HCEC 1CT (cell line): ENCODE results near the gene ADPRM.
"Not testable (repeated sequence)": the region's sequence is repeated elsewhere in the genome, so short reads cannot be mapped to it uniquely, and the experiment has no call there.

Experiments used
- DNase-seq: peaks from one replicate; pipeline ENCODE4 v3.0.0-alpha.2; 2017

The ADPRM gene

DNA sequence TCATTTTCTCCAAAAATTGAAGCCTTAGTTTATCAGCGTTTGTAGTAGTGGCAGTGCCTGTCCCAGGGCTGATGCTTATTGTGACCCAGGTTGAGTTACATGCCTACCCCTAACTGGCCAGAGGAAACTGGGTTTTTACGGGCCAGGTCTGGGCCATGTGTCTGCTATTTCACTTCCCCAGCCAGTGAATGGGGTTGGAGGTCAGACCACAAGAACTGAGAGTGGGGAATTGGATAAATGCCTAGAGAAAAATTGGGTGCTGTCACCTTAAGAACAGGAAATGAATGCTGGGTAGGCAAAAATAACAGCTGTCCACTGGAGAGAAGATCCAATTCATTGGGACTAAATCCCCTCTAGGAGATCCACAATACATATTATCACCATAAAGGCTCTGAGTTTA lies 5.2 kb downstream of the ADPRM start:
- DNase-seq = peak; percentile 64

DNA sequence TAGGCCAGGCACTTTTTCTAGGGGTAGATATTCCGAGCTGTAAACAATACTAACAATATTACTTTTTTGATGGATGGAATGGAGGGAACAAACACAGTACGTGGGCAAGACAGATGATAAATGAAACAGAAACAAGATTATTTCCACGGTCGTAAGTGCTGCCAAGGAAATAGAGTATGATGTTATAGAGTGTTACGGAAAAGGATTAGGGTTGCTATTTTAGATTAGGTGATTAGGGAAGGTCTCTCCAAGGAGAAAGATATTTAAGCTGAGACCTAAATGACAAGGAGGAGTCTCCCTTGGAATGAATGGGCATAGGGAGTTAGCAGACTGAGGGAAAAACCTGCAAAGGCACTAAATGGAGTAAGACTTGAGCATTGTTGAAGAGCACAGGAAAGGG lies 8.3 kb downstream of the ADPRM start:
- DNase-seq = no peak

DNA sequence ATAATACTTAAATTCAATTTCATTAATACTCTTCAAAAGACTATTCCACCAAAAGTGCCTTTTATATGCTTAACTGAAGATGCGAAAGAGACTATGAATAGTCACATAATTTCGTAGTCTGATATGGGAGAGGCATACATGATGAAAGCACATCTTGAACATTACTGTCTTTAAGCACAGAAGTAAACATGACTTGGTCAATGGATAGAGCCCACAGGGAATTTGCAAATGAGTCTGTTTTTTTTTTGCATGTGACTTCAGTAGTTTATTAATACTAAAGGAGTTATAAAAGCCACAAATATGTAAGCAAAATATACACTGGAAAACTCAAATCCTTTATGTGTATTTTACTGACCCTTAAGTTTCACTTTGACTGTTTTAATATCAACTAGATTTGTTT lies 15.9 kb downstream of the ADPRM start:
- DNase-seq = peak; percentile 22

DNA sequence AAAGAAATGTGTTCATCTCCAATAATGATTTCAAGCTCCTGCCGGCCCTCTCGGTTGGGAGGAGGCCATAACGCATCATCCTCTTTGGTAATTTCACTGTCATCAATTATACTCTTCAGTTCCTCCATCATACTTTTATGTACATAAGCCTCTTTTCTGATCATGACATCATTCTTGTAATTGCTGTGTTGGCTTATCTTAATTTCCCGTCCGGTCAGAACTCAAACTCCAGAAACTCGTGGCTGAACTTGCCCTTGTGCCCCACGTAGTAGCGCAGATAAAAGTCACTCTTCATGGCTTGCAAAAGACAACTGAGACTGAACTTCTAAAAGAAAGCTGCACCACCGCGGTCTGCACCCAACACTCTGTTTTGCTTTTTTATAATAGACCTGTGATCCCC lies 18.8 kb downstream of the ADPRM start:
- no peak for DNase-seq

DNA sequence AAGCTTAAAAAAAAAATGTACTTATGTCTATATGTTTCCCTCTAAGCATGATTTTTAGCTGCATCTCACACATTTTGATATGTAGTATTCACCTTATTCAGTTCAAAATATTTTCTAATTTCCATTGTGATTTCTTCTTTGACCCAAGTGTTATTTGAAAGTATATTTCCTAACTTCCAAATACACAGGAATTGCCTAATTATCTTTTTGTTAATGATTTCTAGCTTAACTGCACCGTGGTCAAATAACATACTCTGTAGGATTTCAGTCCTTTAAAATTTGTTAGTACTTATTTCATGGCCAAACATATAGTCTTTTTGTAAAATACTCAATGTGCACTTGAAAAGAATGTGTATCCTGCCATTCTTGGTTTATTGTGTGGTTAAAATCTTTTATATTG lies 21.2 kb downstream of the ADPRM start:
- DNase-seq = no peak

DNA sequence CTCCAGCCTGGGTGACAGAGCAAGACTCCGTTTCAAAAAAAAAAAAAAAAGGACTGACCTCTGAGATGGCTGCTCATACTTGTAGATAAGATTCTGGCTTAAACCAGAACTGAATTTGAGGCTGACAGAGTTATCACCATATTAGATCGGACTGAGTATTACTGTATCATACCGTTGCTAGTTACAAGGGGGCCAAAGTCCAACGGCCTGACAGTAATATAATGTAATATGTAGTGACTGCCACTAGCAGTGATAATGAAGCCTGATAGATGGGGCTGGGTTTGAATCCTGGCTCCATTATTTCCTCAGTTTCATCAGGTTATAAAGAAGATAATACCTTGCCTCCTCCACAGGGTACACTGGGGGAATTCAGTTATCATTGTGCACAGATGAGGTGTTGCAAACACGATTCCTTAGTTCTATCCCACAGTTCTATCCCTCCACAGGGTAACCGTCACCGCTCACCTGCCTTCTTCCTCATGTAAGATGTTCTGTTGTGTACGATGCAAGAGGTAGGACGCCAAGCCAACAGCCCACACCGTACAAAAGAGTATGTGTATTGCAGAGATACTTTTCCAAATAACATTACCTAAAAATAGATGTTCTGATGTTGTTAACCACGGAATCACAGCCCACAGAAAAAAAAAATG lies 27.3 kb downstream of the ADPRM start:
- DNase-seq = no peak

DNA sequence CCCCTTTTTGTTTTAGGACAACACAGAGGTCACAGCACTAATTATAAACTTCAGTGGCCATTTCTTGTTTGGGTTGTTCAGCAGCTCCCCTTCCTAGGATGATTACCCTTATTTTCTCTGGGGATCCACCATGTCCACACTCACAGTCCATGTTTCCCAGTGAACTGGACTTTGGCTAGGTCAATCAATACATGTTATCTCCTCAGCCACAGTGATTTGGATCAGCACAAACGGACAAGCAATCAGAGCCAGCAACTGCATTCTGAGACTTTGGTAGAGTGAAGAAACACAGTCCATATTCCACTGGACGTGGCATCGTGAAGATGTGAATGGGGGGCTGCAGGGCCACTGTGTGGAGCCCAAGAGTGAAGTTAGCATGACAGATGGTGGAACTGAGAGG lies 27.9 kb downstream of the ADPRM start:
- no peak for DNase-seq

DNA sequence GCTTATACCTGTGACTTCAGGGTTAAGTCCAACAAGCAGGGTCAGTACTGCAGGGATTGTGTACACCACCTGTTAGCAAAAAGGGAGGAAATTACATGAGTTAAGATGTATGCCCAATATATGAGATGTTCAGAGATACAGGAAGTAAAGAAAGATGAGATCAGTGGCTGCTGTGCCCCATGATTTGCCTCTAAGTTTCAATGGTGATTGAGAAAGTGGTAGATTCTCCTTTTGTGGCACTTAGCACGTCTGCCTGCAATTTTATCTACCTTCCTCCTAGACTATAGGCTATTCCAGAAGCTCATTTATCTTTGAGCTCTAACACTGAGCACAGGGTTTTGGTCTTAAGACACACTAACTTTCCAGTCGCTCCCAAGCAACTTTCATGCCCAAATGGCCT lies 28.8 kb downstream of the ADPRM start:
- DNase-seq = no peak

DNA sequence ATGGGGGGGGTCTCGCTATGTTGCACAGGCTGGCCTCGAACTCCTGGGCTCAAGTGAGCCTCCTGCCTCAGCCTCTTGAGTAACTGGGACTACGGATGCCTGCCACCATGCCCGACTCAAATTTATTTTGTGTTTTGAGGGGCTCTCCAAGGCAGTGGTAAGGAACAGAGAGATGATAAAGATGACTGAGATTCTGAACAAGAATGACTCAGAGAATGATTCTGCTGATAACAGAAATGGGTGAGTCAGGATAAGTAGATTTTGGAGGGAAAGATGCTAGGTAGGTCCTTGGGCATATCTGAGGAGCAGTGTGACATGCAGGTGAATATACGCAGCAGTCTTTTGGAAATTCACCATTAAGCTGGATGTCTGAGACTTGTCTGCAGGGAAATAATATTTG lies 29.8 kb downstream of the ADPRM start:
- no peak for DNase-seq

DNA sequence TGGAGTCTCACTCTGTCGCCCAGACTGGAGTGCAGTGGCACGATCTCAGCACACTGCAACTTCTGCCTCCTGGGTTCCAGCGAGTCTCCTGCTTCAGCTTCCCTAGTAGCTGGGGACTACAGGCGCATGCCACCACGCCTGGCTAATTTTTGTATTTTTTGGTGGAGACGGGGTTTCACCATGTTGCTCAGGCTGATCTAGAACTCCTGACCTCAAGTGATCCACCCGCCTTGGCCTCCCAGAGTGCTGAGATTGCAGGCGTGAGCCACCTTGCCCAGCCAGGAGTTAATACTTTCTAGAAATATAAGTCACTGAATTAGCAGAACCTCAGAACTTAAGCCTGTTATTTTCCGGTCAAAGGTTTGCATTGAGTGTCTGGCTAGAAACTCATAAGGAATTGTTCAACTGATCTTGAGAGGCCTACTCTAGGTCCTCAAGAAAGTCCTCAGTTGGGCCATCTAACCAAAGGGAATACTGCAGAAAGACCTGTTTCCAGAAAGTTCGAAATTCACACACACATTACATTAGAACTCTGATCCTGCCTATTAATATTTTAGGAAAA lies 31.0 kb downstream of the ADPRM start:
- DNase-seq = no peak

DNA sequence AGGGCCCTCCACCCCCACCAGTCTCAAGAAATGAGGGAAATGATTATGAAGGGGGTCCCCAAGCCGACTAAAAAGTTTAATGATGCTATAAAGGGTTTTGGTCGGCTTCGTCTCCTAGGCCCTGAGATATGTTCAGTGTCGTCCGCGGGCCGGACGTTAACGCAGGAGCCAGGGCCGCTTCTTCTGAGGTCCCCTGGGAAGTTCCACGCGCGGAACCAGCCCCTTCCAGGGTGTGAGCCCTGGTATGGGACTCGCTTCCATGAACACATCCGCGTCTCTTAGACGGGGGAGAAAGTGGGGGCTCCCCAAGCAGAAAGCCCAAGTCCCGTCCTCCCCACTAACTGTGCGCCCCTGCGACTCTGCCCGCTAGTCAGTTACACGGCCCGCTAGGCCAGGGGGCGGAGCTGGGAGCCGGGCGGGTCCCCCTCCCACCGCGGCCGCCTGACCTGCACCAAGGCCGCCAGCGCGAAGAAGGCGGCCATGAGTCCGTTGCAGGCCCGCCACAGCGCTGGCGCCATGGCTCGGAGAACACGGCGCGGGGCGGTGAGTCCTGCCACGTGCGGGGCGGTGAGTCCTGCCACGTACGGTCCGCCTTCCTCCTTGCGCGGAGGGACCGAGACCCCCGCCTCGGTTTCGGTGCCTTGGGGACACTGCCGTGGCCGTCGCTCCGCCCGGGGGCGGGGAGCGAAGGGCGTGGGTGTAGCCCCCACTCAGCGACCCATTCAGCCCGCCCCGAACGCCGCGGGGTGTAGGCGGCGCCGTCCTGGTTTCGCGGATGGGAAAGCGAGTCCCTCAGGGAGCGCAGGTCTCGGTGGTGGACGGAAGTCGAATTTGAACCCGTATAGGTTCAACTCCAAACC lies 32.2 kb downstream of the ADPRM start, which contains the start of gene TMEM220:
TSS of gene TMEM220 (minus strand) at position 690 of the 860 bp plus-strand sequence. CDS start at position 518, 172 bp downstream.
- peak; percentile 62 for DNase-seq

DNA sequence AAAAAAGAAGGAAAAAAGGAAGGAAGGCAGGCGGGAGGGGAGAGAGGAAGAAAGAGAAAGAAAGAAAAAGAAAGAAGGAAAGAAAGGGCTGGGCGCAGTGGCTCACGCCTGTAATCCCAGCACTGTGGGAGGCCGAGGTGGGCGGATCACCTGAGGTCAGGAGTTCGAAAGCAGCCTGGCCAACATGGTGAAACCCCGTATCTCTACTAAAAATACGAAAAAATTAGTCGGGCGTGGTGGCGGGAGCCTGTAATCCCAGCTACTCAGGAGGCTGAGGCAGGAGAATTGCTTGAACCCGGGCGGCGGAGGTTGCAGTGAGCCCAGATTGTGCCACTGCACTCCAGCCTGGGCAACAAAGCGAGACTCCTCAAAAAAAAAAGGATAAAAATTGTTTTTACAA lies 32.9 kb downstream of the ADPRM start:
- DNase-seq = not testable (repeated sequence)

DNA sequence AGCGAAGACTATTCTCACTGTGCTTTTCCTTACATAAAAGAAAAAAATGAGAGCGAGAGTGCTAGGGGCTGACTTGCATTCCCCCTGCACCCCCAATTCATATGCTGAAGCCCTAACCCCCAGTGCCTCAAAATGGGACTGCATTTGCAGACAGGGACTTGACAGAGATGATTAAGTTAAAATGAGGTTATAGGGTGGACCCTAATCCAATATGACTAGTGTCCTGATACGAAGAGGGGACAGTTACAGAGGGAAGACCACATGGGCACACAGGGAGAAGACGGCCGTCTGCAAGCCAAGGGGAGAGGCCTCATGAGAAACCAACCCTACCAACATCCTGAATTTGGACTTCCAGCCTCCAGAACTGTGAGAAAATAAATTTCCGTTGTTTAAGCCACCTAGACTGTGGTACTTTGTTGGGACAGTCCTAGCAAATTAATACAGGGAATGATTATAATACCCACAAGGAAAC lies 34.0 kb downstream of the ADPRM start:
- DNase-seq = no peak

DNA sequence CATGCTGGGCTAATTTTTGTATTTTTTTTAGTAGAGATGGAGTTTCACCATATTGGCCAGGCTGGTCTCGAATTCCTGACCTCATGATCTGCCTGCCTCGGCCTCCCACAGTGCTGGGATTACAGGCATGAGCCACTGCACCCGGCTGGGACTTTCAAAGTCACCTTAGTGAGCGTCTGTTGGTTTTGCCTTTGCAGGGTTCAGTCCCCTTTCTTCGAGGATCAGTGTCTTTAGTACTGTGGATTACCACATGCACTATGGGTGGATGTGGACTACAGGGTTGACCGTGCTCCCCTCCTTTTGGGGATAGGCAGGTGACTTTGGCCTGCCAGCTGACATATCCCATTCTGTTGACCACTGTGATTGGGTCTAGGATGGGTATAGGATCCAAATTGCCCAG lies 34.7 kb downstream of the ADPRM start:
- DNase-seq = not testable (repeated sequence)

DNA sequence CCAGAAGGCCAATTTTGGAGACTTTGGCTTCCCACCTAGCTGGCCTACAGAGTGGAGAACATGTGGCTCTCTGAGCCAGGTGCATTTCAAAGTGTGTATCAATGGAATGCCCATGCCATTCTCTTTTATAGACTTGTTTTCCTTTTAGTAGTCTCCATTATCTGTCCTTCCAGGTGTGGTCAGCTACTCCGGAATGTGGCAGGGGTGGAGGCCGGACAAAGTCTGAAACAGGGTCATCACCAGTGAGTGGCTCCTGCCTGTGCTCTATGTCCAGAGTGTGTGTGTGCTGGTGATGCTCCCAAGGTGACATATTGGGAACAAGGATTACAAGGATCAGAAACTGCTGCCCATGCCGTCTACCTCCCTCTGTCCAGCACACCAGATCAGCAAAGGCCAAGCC lies 36.3 kb downstream of the ADPRM start:
- no peak for DNase-seq

DNA sequence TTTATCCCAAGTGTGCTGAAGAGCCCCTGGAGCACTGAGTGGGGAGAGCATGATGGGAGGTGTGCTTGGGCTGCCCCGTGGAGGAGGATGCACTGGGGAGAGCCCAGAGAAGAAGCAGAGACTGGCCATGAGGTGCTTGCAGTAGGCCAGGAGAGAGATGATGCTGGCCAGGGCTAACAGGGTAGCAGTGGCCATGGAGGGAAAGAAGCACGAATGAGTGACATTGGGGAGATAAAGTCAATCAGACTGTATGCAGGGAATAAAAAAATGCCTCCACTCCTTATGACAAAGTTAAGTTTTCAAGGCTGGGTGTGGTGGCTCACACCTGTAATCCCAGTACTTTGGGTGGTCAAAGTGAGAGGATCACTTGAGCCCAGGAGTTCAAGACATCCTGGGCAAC lies 37.9 kb downstream of the ADPRM start:
- DNase-seq = no peak

DNA sequence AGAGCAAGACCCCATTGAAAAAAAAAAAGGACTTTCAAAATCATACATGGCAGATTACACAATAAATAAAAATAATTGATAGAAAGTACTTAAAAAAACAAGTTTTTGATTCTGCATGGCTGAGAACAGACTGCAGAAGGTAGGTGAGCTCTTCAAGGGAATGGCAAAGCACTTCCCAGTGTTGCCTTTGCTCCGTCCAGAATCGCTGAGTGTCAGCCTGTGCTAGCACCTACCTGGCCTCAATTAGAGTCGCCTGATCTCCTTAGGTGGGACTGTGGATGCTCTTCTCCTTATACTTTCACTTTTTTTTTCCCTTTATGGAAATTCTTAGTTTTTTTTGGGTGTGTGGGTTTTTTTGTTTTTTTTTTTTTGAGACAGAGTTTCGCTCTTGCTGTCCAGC lies 38.4 kb downstream of the ADPRM start:
- no peak for DNase-seq

DNA sequence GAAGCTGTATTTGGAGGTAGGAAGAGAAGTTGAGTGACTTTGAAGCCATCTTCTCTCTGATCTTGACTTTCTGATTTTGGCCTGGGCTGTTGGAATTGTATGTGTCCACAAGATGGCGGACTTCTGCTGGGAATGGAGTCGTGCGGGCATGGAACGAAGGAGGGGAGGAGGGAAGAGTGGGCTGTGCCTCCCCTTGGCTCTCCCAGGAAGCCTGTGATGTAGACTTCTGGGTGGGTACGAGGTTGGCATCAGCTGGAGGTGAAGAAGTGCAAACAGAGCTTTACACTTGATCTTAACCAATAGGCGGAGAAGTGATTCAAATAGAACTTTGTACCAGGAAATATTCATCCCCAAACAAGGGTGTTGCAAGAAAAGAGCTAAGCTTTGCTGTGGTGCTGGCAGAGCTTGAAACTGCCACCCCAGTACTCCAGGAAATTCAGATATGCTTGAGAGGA lies 39.8 kb downstream of the ADPRM start:
- peak; percentile 49 for DNase-seq

DNA sequence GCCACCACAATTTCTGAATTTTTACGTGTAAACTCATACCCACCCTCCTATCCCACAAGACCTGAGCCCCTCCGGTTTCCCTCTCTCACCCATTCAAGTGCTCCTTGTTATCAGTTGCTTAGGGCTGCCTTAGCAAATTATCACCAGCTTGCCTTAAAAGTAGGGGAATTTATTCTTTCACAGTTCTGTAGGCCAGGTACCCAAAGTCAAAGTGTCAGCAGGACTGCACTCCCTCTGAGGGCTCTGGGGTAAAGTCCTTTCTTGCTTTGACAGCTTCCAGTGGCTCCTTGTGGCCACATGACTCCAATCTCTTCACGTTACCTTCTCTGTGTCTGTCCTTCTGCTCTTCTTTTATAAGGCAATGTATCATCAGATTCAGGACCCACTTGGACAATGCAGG lies 40.3 kb downstream of the ADPRM start:
- no peak for DNase-seq

DNA sequence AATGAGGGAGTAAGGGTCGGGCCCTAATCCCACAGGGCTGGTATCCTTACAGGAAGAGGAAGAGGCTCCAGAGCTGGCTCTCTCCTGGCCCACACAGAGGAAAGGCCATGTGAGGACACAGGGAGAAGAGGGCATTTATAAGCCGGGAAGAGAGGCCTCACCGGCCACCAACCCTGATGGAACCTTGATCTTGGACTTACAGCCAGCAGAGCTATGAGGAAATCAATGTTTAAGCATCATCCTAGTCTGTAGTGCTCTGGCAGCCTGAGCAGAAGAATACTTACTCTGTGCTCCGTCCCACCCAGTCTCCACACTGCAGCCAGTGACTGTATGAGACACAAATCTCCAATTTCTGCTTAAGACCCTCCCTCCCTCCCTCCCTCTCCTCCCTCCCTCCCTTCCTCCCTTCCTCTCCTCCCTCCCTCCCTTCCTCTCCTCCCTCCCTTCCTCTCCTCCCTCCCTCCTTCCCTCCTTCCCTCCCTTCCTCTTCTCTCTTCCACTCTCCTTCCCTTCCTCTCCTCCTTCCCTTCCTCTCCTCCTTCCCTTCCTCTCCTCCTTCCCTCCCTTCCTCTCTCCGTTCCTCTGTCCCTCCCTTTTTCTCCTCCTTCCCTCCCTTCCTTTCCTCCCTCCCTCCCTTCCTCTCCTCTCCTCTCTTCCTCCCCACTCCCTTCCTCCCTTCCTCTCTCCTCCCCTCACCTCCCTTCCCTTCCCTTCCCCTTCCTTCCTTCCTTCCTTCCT lies 41.3 kb downstream of the ADPRM start:
- no peak for DNase-seq

DNA sequence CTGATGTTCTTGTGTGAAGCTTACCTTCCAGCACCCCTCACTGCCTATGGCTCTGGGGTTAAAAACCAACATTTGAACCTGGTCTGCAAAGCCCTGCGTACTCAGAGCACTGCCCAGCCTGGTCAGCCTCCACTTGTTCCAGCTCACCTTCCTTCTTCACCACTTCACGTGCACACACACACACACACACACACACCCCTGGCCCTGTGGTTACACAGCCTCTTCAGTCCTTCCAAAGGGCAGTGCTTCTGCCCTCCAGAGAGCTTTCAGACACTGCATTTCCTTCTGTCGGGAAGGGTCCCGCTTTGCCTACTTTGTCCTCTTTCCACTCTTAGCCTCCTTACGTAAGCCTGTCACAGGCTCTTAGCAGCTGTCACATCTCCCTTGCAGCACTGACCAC lies 42.0 kb downstream of the ADPRM start:
- no peak for DNase-seq

DNA sequence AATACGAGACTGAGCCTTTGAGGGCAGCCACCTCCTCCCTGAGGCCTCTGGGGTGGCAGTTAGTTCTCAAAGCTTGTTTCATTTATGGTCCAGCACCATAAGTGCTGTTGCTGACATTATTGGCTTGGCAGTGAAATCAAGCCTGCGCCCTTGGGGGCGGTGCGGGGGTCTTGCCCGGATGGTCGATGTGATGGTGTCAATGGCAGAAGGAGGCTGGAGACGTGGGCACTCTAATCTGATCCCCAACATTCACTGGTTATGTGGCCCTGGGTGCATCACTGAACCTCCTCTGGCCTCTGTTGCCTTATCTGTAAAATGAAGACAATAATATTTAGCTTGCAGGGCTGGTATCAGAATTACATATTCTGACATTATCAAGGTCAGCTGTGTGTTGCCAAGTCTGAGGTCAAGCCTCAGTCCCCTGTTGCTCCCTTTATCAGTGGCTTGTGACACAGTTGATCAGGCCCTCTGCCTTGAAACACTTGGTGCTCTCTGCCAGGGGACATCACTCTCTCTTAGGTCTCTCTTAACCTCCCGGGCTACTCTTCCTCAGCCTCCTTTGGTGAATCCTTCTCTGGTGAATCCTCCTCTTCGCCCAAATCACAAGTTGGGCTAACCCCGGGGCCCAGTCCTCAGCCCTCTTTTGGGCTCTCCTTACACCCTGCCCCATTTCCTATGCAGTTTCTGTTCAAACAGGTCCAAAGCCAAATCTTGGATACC lies 44.2 kb downstream of the ADPRM start:
- no peak for DNase-seq

DNA sequence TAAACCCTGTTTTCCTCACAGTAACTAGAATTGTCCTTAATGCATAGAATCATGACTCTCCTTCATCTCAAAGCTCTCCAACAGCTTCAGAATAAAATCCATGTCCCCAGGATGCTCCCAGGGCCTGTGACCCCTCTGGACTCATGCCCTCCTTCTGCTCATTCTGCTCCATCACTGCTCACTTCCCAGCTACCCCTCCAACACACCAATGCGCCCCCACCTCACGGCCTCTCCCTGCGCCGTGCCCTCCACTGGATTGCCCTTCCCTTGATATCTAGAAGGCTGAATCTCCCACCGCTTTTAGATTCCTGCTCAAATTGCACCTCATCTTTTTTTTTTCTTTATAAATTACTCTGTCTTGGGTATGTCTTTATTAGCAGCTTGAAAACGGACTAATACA lies 45.0 kb downstream of the ADPRM start:
- DNase-seq = no peak
